PFSK-1 (cell line): ENCODE results near the gene TGM2.

Experiments used
- FOXP2 ChIP-seq: optimal IDR thresholded peaks from 2 replicates; pipeline ENCODE3; 2011; ENCODE audit warnings: borderline replicate concordance, control low read depth, inconsistent platforms; ENCODE audit not compliant: insufficient read depth; ENCODE audit errors: extremely low read length, extremely low read depth
- POLR2AphosphoS5 ChIP-seq: IDR thresholded peaks from 2 replicates; pipeline ENCODE4 v1.6.1; 2012; ENCODE audit warnings: low read depth, mild to moderate bottlenecking, control low read depth, low read length, moderate library complexity
- SIN3A ChIP-seq: IDR thresholded peaks from 2 replicates; pipeline ENCODE4 v1.6.1; 2012; ENCODE audit warnings: mild to moderate bottlenecking, low read length, moderate library complexity, borderline replicate concordance; ENCODE audit not compliant: insufficient read depth
- TAF1 ChIP-seq: IDR thresholded peaks from 2 replicates; pipeline ENCODE4 v1.6.1; 2012; ENCODE audit warnings: low read length, control low read depth, borderline replicate concordance; ENCODE audit not compliant: insufficient read depth
- TF ChIP-seq, protein P1 (sequence below), 2 experiments: IDR thresholded peaks; 2 replicates each; pipeline versions ENCODE4 v1.6.1 to v1.8.0; 2011 to 2012; ENCODE audit warnings: low read depth in 2 of 2, low read length in 2 of 2, control low read depth in 1 of 2, inconsistent platforms in 1 of 2, mild to moderate bottlenecking in 1 of 2, moderate library complexity in 1 of 2; ENCODE audit not compliant: insufficient read depth in 1 of 2

TGM2 gene

DNA sequence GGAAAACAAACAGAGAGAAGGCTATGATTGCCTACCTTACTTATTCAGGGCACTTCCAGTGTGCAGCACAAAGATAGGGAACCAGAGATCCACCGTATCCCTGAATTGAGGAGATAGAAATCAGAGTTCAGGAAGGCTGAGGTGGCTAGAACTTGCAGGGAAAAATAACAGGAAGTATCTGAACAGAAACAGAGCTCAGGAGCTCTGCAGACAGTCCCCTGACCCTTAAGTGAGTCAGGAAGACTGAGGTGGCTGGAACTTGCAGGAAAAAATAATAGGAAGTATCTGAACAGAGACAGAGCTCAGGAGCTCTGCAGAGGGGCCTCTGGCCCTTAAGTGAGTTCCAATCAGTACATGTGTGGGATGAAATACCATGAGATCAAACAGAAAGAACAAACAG, 66.1 kb downstream of the TGM2 start:
- peak; percentile 21; the same call in 1 of the 2 replicates for TF ChIP-seq SIN3A
- no peak for TF ChIP-seq POLR2AphosphoS5
- TF ChIP-seq, protein P1, sequence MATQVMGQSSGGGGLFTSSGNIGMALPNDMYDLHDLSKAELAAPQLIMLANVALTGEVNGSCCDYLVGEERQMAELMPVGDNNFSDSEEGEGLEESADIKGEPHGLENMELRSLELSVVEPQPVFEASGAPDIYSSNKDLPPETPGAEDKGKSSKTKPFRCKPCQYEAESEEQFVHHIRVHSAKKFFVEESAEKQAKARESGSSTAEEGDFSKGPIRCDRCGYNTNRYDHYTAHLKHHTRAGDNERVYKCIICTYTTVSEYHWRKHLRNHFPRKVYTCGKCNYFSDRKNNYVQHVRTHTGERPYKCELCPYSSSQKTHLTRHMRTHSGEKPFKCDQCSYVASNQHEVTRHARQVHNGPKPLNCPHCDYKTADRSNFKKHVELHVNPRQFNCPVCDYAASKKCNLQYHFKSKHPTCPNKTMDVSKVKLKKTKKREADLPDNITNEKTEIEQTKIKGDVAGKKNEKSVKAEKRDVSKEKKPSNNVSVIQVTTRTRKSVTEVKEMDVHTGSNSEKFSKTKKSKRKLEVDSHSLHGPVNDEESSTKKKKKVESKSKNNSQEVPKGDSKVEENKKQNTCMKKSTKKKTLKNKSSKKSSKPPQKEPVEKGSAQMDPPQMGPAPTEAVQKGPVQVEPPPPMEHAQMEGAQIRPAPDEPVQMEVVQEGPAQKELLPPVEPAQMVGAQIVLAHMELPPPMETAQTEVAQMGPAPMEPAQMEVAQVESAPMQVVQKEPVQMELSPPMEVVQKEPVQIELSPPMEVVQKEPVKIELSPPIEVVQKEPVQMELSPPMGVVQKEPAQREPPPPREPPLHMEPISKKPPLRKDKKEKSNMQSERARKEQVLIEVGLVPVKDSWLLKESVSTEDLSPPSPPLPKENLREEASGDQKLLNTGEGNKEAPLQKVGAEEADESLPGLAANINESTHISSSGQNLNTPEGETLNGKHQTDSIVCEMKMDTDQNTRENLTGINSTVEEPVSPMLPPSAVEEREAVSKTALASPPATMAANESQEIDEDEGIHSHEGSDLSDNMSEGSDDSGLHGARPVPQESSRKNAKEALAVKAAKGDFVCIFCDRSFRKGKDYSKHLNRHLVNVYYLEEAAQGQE (IDR thresholded peaks at IDR 0.05; ENCODE audit: insufficient read depth in 1 of 2, low read depth in 2 of 2, low read length in 2 of 2): no peak

DNA sequence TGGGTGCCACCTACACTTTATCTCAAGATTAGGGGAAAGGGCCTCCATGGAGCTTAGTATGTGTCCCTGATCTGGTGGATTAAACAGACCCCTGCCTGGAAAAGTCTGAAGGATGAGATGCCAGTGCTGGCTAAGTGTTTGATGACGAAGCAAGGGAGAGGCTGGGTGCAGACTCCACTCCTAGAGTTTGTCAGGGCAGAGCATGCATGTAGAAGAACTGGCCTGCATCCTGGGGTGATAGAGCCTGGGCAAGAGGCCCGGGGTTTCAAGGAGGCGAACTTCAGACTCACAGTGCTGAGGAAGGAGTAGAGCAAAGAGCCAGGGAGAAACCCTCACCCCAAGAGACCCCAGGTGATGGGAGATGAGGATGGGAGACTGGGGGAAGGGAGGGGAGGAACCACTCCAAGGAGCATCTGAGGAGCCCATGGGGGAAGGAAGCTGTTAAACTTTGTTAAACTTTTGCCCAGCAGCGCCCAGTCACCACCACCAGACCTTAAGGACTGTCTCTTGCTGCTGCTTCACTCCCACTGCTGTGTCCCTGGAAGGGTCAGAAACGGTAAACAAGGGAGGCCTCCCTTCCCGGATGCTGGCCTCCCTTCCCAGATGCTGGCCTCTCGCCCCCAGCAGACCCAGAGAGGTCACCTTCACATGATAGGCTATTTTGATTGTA, 69.9 kb downstream of the TGM2 start:
- TF ChIP-seq POLR2AphosphoS5 (0 out of 2 replicates have a peak, but pooled peaks have one; percentile 28), FOXP2 (peak; percentile 99), TAF1 (no peak), SIN3A (no peak)
- TF ChIP-seq, protein P1 (IDR thresholded peaks at IDR 0.05; ENCODE audit: insufficient read depth in 1 of 2, low read depth in 2 of 2, low read length in 2 of 2): 0 out of 4 replicates have a peak, but pooled peaks of 1 of the 2 experiments have one; percentile 18

DNA sequence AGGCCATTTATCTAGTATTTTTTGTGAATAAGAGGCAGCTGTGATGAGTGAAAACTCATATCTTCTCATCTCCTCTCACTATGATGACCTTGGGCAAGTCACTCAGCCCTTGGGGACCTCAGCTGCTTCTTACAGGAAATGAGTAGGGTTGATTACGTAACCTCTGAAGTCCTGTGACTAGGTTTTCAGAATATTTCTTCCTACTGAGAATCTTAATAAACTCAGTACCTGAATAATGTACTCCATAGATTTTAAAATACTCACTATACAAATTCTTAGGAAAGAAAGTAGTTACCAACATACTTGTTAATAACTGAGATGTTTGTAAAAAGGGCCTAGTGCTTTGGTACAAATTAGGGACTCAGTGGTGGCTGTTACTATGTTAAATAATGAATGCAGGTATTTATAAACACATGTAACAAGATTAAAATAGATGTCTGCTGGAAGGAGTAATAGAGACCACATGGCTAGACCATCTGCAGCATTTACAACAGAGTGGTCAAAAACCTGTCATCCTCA, 70.6 kb downstream of the TGM2 start:
- TF ChIP-seq FOXP2 (no peak), SIN3A (peak; percentile 54; the same call in 1 of the 2 replicates), POLR2AphosphoS5 (no peak), TAF1 (peak; percentile 63; the same call in 1 of the 2 replicates)
- TF ChIP-seq, protein P1 (IDR thresholded peaks at IDR 0.05; ENCODE audit: insufficient read depth in 1 of 2, low read depth in 2 of 2, low read length in 2 of 2): peak in 1 of 2 experiments; percentile 46; a peak in 1 of 4 replicates

DNA sequence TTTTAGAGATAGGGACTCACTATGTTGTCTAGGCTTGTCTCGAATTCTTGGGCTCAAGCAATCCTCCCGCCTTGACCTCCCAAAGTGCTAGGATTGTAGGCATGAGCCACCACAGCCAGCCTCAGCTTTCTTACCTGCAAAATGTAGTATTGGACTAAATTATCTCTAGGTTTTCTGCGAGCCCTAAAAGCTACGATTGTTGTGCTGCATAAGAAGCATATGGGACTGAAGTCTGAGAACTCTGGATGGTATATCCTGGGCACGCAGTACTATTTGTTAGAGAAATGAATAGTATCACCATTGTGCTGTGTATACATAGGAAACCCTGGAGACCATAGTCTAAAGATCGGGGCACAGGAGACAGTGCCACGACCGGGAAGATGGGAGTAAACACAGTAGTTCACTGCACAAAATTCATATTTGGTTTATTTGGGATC, 71.4 kb downstream of the TGM2 start:
- TF ChIP-seq FOXP2 (no peak), TAF1 (no peak), POLR2AphosphoS5 (no peak), SIN3A (no peak)
- TF ChIP-seq, protein P1 (IDR thresholded peaks at IDR 0.05; ENCODE audit: insufficient read depth in 1 of 2, low read depth in 2 of 2, low read length in 2 of 2): no peak
